Progenitor cell of endocrine pancreas (in vitro differentiated cells): ENCODE data around the gene SARM1. TPM values are rescaled to one million over a fixed set of nuclear protein-coding genes. Genes with fewer than 3 reads are reported as not detected.

Source experiments
- DNase-seq: peaks from one replicate; pipeline ENCODE4 v3.0.0; 2021; ENCODE audit warnings: low spot score; ENCODE audit not compliant: unreplicated experiment
- H3K27ac Mint-ChIP-seq: 2 replicates; pipeline ENCODE4 v1.8.0; 2021; ENCODE audit warnings: mild to moderate bottlenecking, moderate library complexity, mixed read lengths
- H3K27me3 Mint-ChIP-seq: 2 replicates; pipeline ENCODE4 v1.8.0; 2021; ENCODE audit warnings: mixed read lengths
- H3K36me3 Mint-ChIP-seq: 2 replicates; pipeline ENCODE4 v1.8.0; 2022; ENCODE audit warnings: mixed read lengths; ENCODE audit not compliant: insufficient read depth
- H3K4me1 Mint-ChIP-seq: 2 replicates; pipeline ENCODE4 v1.8.0; 2021; ENCODE audit warnings: low read depth, mixed read lengths
- H3K4me3 Mint-ChIP-seq: 2 replicates; pipeline ENCODE4 v1.8.0; 2021; ENCODE audit warnings: low read depth, mild to moderate bottlenecking, moderate library complexity, mixed read lengths
- H3K9me3 Mint-ChIP-seq: 2 replicates; pipeline ENCODE4 v1.8.0; 2021; ENCODE audit warnings: low read depth, mixed read lengths
- total RNA-seq: library from RNA; stranded (reverse); gene quantifications from 2 replicates; pipeline ENCODE4 v1.2.1, GENCODE V29; 2021
- TF ChIP-seq, protein P1 (sequence below): fragments of 200-600 bp; sonication (generic); IDR thresholded peaks from one replicate; pipeline ENCODE4 v1.5.0; 2021; ENCODE audit warnings: antibody characterized with exemption, mild to moderate bottlenecking; ENCODE audit not compliant: unreplicated experiment

Gene SARM1
- total RNA-seq, 1 donor from 2014 or later: 20.0 TPM

DNA sequence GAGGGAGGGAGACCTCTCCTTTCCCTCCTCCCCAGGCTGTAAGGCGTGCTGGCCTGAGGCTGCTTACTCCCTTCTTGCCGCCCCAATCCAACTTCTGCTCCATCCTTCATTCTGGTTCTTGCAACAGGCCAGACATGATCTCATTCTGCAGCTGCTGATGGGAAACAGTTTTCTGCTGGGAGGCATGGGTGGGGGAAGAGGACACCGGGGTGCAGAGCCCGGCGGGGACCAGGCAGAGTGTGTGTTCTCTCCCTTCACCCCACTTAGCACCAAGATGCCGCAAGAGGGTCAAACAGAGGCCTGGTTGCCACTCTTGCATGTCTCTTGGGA lies 1.4 kb downstream of the SARM1 start:
- no peaks in the 10 kb centered on the region for H3K36me3 Mint-ChIP-seq
- H3K4me1 Mint-ChIP-seq: peaks cover 28% of the 10 kb centered on the region
- peak overlapping the region; percentile 56 for H3K27ac Mint-ChIP-seq
- no peak for DNase-seq
- H3K4me3 Mint-ChIP-seq: peak overlapping the region; percentile 64
- no peaks in the 10 kb centered on the region for H3K9me3 Mint-ChIP-seq
- peaks cover 18% of the 10 kb centered on the region for H3K27me3 Mint-ChIP-seq
- TF ChIP-seq, protein P1, sequence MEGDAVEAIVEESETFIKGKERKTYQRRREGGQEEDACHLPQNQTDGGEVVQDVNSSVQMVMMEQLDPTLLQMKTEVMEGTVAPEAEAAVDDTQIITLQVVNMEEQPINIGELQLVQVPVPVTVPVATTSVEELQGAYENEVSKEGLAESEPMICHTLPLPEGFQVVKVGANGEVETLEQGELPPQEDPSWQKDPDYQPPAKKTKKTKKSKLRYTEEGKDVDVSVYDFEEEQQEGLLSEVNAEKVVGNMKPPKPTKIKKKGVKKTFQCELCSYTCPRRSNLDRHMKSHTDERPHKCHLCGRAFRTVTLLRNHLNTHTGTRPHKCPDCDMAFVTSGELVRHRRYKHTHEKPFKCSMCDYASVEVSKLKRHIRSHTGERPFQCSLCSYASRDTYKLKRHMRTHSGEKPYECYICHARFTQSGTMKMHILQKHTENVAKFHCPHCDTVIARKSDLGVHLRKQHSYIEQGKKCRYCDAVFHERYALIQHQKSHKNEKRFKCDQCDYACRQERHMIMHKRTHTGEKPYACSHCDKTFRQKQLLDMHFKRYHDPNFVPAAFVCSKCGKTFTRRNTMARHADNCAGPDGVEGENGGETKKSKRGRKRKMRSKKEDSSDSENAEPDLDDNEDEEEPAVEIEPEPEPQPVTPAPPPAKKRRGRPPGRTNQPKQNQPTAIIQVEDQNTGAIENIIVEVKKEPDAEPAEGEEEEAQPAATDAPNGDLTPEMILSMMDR: no peak

DNA sequence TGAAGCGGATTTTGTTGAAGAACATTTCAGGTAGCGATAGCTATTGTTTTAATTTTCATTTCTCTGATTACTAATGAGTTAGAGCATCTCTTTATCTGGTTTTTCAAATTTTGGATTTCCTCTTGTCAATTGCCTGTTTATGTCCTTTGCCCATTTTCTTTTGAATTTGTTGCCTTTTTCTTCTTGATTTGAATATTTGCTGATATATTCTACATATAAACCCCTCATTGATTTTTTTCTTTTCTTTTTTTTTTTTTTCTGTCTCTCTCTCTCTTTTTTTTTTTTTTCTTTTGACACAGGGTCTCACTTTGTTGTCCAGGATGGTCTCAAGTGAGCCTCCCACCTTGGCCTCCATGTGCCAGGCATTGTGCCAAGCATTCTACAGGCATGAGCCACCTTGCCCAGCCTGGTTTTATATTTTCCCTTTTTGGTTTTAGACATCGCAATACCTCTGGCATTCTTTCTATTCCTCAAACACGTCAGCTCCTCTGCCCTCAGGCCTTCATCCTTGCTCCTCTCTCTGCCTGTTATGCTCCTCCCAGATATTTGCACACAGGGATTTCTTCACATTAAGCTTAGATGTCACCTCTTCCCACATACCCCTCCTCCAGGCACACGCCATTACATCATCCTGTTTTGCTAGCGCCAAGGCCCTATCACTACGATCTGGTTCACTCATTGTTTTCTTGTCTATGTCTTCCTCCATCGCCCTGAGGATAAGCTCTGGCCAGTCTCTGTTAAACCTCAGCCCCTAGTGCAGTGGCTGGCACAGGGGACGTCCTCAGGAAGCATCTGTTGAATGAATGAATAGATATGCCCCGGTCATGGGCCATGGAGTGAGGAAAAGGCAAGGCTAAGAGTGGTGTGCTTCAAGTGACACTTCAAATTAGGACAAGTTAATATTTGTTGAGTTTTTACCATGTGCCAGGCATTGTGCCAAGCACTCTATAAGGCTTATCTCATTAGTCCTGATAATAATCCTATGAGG lies 8.6 kb downstream of the SARM1 start:
- DNase-seq: no peak
- Mint-ChIP-seq H3K9me3 (no peaks in the 10 kb centered on the region), H3K4me1 (peaks cover 6% of the 10 kb centered on the region), H3K36me3 (peaks cover 4% of the 10 kb centered on the region), H3K27ac (no peak overlapping the region), H3K27me3 (peaks cover 65% of the 10 kb centered on the region), H3K4me3 (no peak overlapping the region)
- TF ChIP-seq, protein P1: no peak

DNA sequence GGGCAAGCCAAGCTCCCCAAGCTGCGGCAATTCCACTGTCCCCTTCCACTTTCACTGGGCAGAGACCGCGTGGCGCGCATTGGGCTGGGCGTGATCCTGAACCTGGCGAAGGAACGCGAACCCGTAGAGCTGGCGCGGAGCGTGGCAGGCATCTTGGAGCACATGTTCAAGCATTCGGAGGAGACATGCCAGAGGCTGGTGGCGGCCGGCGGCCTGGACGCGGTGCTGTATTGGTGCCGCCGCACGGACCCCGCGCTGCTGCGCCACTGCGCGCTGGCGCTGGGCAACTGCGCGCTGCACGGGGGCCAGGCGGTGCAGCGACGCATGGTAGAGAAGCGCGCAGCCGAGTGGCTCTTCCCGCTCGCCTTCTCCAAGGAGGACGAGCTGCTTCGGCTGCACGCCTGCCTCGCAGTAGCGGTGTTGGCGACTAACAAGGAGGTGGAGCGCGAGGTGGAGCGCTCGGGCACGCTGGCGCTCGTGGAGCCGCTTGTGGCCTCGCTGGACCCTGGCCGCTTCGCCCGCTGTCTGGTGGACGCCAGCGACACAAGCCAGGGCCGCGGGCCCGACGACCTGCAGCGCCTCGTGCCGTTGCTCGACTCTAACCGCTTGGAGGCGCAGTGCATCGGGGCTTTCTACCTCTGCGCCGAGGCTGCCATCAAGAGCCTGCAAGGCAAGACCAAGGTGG lies 9.8 kb downstream of the SARM1 start:
- TF ChIP-seq, protein P1: peak; percentile 60
- H3K27ac Mint-ChIP-seq: no peak overlapping the region
- H3K9me3 Mint-ChIP-seq: no peaks in the 10 kb centered on the region
- peaks cover 6% of the 10 kb centered on the region for H3K4me1 Mint-ChIP-seq
- peak overlapping the region; percentile 39 for H3K4me3 Mint-ChIP-seq
- peaks cover 4% of the 10 kb centered on the region for H3K36me3 Mint-ChIP-seq
- peak; percentile 54 for DNase-seq
- peaks cover 76% of the 10 kb centered on the region for H3K27me3 Mint-ChIP-seq

DNA sequence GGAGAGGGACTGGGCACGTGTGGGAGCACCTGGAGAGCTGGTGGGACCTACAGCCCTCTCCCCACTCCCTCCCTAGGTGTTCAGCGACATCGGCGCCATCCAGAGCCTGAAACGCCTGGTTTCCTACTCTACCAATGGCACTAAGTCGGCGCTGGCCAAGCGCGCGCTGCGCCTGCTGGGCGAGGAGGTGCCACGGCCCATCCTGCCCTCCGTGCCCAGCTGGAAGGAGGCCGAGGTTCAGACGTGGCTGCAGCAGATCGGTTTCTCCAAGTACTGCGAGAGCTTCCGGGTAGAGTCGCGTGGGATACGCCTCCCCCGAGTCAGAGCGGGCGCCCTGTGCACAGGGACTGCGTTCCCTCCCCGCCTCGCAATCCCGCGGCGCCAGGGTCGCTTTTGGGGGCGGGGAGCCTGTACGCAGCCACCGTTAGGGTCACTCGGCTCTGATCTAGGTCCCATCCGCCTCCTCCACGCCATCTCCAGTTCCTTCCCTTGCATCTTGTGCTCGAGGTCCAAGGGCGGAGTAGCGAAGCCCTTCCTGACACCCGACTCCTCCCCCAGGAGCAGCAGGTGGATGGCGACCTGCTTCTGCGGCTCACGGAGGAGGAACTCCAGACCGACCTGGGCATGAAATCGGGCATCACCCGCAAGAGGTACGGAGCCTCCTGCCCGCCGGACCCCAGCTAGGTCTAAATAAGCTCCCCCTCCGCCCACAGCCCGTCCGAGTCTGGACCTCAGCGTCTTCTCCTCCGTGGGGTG lies 13.0 kb downstream of the SARM1 start:
- TF ChIP-seq, protein P1: no peak
- H3K36me3 Mint-ChIP-seq: peaks cover 6% of the 10 kb centered on the region
- peaks cover 6% of the 10 kb centered on the region for H3K4me1 Mint-ChIP-seq
- H3K27ac Mint-ChIP-seq: no peak overlapping the region
- DNase-seq: no peak
- peaks cover 72% of the 10 kb centered on the region for H3K27me3 Mint-ChIP-seq
- peak overlapping the region; percentile 77 for H3K4me3 Mint-ChIP-seq
- no peaks in the 10 kb centered on the region for H3K9me3 Mint-ChIP-seq

DNA sequence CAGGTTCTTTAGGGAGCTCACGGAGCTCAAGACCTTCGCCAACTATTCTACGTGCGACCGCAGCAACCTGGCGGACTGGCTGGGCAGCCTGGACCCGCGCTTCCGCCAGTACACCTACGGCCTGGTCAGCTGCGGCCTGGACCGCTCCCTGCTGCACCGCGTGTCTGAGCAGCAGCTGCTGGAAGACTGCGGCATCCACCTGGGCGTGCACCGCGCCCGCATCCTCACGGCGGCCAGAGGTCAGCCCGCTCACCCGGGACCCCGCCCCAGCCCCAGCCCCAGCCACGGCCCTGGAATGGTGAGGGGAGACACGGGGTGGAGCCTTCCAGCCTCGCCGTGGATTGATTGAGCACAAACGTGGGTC lies 13.5 kb downstream of the SARM1 start:
- no peak for DNase-seq
- TF ChIP-seq, protein P1: no peak
- Mint-ChIP-seq H3K36me3 (peaks cover 8% of the 10 kb centered on the region), H3K9me3 (no peaks in the 10 kb centered on the region), H3K4me3 (peak overlapping the region; percentile 77), H3K27ac (no peak overlapping the region), H3K4me1 (peaks cover 9% of the 10 kb centered on the region), H3K27me3 (peaks cover 66% of the 10 kb centered on the region)
